AG10803 (cell line): ENCODE measurements around the gene ANKRD49.

ENCODE experiments used
- DNase-seq: peaks from one replicate; pipeline ENCODE4 v3.0.0; 2010; ENCODE audit warnings: low read depth
- H3K4me3 ChIP-seq: 2 replicates; pipeline ENCODE4 v1.5.1; 2011; ENCODE audit warnings: mild to moderate bottlenecking, low read length, control low read depth
- TF ChIP-seq, protein P1 (sequence below): conservative IDR thresholded peaks from 2 replicates; pipeline ENCODE4 v1.5.1; 2011; ENCODE audit warnings: mild to moderate bottlenecking, low read length, control low read depth, inconsistent platforms

The ANKRD49 gene

DNA sequence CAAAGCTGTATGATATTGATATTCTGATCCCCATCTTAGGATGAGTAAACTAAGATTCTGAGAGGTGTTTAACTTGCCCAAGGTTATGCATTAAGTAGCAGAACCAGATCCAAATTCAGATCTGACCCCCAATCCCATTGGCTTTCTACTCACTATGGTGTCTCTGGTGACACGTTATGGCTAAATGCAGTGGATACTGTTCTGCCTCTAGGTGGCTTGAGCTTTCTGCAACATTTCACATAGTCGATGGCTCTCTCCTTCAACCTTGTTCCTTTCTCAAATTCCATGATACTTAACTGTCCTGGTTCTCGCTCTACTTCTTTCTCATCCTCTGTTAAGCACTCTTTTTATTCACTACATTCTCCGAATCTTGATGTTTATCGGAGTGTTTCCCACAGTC, 27.9 kb downstream of the ANKRD49 start:
- TF ChIP-seq, protein P1, sequence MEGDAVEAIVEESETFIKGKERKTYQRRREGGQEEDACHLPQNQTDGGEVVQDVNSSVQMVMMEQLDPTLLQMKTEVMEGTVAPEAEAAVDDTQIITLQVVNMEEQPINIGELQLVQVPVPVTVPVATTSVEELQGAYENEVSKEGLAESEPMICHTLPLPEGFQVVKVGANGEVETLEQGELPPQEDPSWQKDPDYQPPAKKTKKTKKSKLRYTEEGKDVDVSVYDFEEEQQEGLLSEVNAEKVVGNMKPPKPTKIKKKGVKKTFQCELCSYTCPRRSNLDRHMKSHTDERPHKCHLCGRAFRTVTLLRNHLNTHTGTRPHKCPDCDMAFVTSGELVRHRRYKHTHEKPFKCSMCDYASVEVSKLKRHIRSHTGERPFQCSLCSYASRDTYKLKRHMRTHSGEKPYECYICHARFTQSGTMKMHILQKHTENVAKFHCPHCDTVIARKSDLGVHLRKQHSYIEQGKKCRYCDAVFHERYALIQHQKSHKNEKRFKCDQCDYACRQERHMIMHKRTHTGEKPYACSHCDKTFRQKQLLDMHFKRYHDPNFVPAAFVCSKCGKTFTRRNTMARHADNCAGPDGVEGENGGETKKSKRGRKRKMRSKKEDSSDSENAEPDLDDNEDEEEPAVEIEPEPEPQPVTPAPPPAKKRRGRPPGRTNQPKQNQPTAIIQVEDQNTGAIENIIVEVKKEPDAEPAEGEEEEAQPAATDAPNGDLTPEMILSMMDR: peak; percentile 63
- H3K4me3 ChIP-seq: no peak overlapping the region
- peak; percentile 42 for DNase-seq

DNA sequence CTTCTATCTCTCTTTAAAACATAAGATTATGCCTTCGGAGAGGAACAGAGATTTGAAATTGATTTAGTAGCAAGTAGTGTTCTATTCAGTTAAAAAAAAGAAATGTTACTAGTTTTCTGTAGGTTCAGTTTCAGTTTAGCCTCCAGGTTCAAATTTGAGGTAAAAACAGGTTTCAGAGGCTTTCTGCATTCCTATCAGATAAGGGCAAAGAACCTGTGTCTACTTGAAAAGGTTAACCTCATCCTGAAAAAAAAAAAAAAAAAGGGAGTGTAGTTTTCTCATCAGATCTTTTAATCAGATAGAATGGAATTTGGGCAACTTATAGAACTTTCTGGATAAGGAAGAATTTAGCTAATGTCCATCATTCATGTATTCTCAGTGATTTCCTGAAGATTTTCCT, 30.6 kb downstream of the ANKRD49 start:
- no peak overlapping the region for H3K4me3 ChIP-seq
- no peak for DNase-seq
- TF ChIP-seq, protein P1: no peak

DNA sequence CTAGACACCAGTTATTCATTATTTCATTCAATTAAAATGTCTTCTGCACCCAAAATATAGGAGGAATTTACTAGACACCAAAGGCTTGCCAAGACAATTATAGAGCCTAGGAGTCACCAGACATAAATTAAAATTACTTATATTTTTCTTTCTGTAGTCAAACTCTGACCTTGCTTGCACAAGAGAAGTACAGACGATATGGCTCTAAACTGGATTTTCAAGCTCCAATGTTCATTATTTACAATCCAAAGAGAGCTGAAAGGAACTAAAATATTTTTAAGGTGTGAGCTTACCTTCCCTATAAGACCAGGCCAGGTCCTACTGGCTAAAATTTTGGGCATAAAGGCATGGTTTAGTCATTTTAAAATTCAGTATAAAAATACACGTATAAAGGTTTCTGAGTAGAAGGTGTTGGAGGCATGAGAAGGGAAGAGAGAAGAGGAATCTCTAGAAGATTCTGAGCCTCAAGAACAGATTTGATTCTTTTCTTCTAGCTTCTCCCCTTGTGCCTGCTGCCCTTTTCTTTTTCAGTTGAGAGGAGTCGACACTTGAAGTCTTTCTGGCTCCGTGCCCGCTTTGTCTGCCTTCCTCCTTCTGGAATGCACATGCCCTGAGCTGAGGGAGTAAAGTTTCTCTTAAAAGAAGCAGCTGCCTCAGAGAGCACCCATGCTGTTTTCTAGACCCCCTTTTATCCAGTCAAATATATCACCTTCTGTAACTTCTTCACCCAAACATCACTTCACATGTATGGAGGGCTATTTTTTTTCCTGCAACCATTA, 32.0 kb downstream of the ANKRD49 start:
- no peak overlapping the region for H3K4me3 ChIP-seq
- TF ChIP-seq, protein P1: no peak
- DNase-seq: peak; percentile 79

DNA sequence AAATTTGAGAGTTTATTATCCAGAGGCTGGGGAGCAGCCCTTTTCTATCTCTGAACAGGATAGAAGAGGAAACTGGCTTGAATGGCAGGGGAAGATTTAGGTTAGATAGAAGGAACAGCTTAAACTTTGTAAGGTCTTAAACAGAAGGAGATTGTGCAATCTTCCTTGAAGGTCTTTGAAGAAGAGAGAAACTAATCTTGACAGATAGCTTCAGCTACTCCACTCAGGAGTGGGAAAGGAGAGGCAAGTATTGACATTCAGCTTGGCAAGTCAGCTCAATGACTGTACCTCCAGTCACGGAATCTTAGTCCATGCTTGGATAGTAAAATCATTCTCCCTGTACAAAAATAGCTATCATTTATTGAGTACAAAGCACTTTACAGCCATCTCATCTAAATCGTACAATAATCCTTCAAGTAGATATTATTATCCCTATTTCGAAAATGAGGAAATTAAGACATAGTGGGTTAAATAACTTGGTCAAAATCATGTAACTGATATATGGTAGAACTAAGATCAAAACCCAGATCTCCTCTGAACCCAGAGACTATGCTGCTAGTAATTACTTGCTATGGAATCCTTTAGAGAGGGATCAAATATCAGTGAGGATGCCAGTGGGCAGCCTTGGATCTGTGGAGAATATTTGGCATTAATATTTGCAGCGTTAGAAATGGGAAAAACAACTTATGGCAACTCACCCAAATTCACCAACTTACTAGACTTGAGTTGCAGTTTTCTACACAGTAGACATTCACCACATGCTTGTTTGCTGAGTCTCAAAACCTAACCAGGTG, 33.1 kb downstream of the ANKRD49 start:
- TF ChIP-seq, protein P1: no peak
- no peak overlapping the region for H3K4me3 ChIP-seq
- no peak for DNase-seq

DNA sequence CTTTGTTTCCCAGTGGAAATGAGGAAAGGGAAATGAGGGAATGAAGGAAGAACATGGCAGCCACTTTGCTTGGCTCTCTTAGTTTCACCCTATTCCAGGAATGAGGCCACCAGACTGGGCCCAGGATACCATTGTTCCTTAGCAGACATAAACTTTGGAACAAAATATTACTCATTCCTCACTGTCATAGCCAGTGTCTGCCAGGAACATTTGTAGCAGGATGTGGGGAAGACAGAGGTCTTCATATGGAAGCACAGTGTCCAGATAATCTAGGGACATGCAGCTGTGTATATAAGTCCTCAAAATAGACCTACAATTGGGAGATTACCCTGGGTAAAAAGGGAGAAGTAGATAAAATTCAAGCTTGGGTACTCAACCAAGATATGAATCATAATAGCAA, 34.8 kb downstream of the ANKRD49 start:
- TF ChIP-seq, protein P1: no peak
- DNase-seq: no peak
- no peak overlapping the region for H3K4me3 ChIP-seq

DNA sequence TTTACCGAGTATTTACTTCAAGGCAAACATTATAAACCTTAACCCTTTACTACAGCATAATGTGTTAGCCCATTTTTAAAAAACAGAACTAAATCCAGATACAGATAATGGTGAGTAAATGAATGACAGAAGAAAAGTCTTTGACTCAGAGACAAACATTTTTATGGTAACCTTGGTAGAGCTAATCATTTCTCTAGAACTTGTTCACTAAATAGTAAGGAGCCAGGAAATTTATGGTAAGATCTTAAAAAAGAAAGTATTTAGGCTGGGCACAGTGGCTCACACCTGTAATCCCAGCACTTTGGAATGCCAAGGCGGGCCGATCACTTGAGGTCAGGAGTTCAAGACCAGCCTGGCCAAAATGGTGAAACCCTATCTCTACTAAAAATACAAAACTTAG, 38.4 kb downstream of the ANKRD49 start:
- TF ChIP-seq, protein P1: no peak
- DNase-seq: no peak
- no peak overlapping the region for H3K4me3 ChIP-seq

DNA sequence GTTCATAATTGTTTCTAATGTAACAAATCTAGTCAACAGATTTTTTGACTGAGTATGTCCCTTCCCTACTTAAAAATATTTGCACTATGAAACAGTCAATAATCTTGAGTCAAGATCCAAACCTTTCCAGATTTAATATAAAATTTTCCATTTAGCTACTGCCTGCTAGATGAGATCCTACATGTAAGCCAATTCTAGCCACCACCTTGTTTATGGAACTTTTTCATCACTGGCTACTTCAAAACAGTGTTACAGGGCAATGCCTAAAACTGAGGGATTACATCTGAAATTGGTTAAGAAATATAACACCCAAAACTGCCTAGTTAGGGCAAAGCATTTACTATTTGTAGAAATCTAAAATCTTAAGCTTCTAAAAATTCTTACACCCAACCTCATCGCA, 39.4 kb downstream of the ANKRD49 start:
- no peak for DNase-seq
- TF ChIP-seq, protein P1: no peak
- H3K4me3 ChIP-seq: no peak overlapping the region
